ENCODE measurements around the gene DNM2. TPM values are rescaled to one million over a fixed set of nuclear protein-coding genes. Genes with fewer than 3 reads are reported as not detected.

Gene DNM2
- total and polyA plus RNA-seq, 9 of the 15 experiments (the other 6 are each of a cell fraction or from before 2014, with no cell fraction given): 2.2 to 161 (median 72.6) TPM

DNA sequence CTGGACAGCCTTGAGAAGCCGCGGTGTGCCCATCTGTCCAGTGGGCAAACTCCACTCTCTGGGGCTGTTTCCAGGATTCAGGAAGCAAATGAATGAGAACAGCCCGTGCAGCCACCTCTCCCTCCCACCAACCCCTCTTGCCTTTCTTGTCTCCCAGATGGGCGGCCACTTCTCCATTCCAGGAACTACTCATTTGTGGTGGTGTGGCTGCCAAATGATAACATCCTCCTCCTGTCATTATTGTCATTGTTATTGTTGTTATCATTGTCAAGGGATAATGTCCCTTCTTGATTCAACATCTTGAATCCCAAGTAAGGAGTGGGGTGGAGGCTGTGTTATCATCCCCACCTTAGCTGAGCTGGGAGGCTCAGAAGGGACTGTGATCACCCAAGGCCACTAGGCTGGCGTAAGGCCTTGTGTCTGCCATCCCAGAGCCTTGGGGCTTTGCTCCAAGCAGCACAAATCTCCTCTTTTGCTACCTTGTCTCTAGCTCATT, 1.6 kb downstream of the DNM2 start (continued):
- TF ChIP-seq, protein P1, sequence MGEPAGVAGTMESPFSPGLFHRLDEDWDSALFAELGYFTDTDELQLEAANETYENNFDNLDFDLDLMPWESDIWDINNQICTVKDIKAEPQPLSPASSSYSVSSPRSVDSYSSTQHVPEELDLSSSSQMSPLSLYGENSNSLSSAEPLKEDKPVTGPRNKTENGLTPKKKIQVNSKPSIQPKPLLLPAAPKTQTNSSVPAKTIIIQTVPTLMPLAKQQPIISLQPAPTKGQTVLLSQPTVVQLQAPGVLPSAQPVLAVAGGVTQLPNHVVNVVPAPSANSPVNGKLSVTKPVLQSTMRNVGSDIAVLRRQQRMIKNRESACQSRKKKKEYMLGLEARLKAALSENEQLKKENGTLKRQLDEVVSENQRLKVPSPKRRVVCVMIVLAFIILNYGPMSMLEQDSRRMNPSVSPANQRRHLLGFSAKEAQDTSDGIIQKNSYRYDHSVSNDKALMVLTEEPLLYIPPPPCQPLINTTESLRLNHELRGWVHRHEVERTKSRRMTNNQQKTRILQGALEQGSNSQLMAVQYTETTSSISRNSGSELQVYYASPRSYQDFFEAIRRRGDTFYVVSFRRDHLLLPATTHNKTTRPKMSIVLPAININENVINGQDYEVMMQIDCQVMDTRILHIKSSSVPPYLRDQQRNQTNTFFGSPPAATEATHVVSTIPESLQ (CRISPR knock-in tag; IDR thresholded peaks at IDR 0.05): no peak
- TF ChIP-seq, protein P2, sequence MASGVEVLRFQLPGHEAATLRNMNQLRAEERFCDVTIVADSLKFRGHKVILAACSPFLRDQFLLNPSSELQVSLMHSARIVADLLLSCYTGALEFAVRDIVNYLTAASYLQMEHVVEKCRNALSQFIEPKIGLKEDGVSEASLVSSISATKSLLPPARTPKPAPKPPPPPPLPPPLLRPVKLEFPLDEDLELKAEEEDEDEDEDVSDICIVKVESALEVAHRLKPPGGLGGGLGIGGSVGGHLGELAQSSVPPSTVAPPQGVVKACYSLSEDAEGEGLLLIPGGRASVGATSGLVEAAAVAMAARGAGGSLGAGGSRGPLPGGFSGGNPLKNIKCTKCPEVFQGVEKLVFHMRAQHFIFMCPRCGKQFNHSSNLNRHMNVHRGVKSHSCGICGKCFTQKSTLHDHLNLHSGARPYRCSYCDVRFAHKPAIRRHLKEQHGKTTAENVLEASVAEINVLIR (CRISPR knock-in tag; IDR thresholded peaks at IDR 0.05): no peak
- TF ChIP-seq MTA3 (IDR thresholded peaks at IDR 0.05; ENCODE audit: borderline replicate concordance) (peak; percentile 73; the same call in 1 of the 2 replicates), ZNF445 (CRISPR knock-in tag; IDR thresholded peaks at IDR 0.05; ENCODE audit: low read depth) (no peak), RCOR1 (IDR thresholded peaks at IDR 0.05; ENCODE audit: borderline replicate concordance in 1 of 2, low read depth in 2 of 2, low read length in 2 of 2) (peak; percentile 33 to 86; a peak in 3 of 4 replicates), IRF1 (CRISPR knock-in tag; IDR thresholded peaks at IDR 0.05; ENCODE audit: borderline replicate concordance) (no peak), KLF1 (tag; IDR thresholded peaks at IDR 0.05) (no peak), ESRRA (IDR thresholded peaks at IDR 0.05; ENCODE audit: borderline replicate concordance, low read depth) (peak; percentile 53; the same call in 1 of the 2 replicates), YY1 (IDR thresholded peaks at IDR 0.05; ENCODE audit: borderline replicate concordance in 1 of 3, control insufficient read depth in 1 of 3, extremely low read depth in 1 of 3, insufficient read depth in 3 of 3, insufficient read length in 1 of 3, insufficient replicate concordance in 2 of 3, low read depth in 1 of 3, low read length in 2 of 3) (no peak), FOXA1 (IDR thresholded peaks at IDR 0.05; ENCODE audit: borderline replicate concordance) (no peak), EZH2 (IDR thresholded peaks at IDR 0.05; ENCODE audit: borderline replicate concordance, low read depth, low read length) (no peak), HDAC1 (IDR thresholded peaks at IDR 0.05) (peak; percentile 29 to 88; a peak in 3 of 4 replicates), SMAD4 (CRISPR knock-in tag; conservative IDR thresholded peaks at IDR 0.05) (peak; percentile 74)
- TF ChIP-seq, protein P3, sequence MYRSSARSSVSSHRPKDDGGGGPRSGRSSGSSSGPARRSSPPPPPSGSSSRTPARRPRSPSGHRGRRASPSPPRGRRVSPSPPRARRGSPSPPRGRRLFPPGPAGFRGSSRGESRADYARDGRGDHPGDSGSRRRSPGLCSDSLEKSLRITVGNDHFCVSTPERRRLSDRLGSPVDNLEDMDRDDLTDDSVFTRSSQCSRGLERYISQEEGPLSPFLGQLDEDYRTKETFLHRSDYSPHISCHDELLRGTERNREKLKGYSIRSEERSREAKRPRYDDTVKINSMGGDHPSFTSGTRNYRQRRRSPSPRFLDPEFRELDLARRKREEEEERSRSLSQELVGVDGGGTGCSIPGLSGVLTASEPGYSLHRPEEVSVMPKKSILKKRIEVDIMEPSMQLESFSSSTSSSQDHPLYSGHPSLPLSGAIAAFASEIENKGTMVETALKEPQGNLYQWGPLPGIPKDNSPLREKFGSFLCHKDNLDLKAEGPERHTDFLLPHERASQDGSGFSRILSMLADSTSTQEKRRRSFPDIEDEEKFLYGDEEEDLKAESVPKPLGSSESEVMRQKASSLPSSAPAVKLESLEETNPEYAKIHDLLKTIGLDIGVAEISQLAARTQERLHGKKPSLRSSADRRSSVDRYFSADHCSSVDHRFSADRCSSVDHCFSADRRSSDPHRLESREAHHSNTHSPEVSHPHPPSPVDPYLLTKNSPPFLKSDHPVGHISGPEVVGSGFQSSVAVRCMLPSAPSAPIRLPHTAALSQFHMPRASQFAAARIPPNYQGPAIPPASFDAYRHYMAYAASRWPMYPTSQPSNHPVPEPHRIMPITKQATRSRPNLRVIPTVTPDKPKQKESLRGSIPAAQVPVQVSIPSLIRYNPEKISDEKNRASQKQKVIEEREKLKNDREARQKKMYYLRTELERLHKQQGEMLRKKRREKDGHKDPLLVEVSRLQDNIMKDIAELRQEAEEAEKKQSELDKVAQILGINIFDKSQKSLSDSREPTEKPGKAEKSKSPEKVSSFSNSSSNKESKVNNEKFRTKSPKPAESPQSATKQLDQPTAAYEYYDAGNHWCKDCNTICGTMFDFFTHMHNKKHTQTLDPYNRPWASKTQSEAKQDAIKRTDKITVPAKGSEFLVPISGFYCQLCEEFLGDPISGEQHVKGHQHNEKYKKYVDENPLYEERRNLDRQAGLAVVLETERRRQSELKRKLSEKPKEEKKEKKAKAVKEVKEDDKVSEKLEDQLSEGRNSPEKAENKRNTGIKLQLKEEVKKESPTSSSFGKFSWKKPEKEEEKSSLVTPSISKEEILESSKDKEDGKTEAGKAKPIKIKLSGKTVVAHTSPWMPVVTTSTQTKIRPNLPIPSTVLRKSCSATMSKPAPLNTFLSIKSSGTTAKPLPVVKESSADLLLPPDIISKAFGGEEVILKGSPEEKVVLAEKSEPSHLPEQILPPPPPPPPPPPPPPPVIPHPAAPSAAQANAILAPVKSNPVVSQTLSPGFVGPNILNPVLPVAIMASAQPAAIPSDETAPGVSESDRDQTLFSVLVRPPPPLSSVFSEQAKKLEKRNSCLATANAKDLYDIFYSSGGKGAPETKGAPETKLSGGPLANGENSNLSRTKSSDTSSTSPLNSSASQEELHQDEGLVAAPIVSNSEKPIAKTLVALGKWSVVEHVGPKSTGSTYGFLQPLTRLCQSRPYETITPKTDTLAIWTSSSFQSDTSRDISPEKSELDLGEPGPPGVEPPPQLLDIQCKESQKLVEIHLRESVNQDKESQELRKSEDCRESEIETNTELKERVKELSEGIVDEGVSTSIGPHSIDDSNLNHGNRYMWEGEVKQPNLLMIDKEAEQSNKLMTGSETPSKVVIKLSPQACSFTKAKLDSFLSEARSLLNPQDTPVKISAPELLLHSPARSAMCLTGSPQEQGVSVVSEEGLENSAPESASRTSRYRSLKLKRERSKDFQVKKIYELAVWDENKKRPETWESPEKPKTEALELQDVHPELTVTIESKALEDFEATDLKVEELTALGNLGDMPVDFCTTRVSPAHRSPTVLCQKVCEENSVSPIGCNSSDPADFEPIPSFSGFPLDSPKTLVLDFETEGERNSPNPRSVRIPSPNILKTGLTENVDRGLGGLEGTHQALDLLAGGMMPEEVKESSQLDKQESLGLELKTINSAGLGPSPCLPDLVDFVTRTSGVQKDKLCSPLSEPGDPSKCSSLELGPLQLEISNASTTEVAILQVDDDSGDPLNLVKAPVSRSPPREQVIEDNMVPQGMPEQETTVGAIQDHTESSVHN (IDR thresholded peaks at IDR 0.05; ENCODE audit: borderline replicate concordance in 1 of 2, low read depth in 1 of 2): peak in 1 of 2 experiments; percentile 46; a peak in 1 of 4 replicates
